Suprapubic skin (tissue), 4 donors: ENCODE results near the gene ARHGAP18. TPM values are rescaled to one million over a fixed set of nuclear protein-coding genes. Genes with fewer than 3 reads are reported as not detected.

Source experiments
- DNase-seq, 2 donors: peaks; one replicate each; pipeline ENCODE4 v3.0.0-alpha.2; 2019; ENCODE audit warnings: low spot score in 2 of 2
- H3K27ac ChIP-seq: fragments of 200-600 bp; sonication (generic); one replicate; pipeline ENCODE4 v1.5.1; 2019
- H3K27me3 ChIP-seq: fragments of 200-600 bp; sonication (generic); one replicate; pipeline ENCODE4 v1.5.1; 2019
- H3K36me3 ChIP-seq: fragments of 200-600 bp; sonication (generic); one replicate; pipeline ENCODE4 v1.5.1; 2019
- H3K4me1 ChIP-seq: fragments of 200-600 bp; sonication (generic); one replicate; pipeline ENCODE4 v1.5.1; 2019
- H3K4me3 ChIP-seq: fragments of 200-600 bp; sonication (generic); one replicate; pipeline ENCODE4 v1.5.1; 2019; ENCODE audit warnings: mild to moderate bottlenecking
- H3K9me3 ChIP-seq: fragments of 200-600 bp; sonication (generic); one replicate; pipeline ENCODE4 v1.5.1; 2019
- EP300 ChIP-seq: sonication (generic); formaldehyde crosslinking; IDR thresholded peaks from one replicate; pipeline ENCODE4 v1.6.1; 2017; ENCODE audit warnings: antibody characterized with exemption
- POLR2A ChIP-seq, 2 donors: fragments of 450-650 bp; IDR thresholded peaks; one replicate each; pipeline ENCODE4 v1.6.1; 2017; ENCODE audit warnings: antibody characterized with exemption in 2 of 2, mild to moderate bottlenecking in 2 of 2, moderate library complexity in 2 of 2
- POLR2AphosphoS5 ChIP-seq, 3 donors: sonication (generic); formaldehyde crosslinking; IDR thresholded peaks; one replicate each; pipeline ENCODE4 v1.6.1; 2017; ENCODE audit warnings: antibody characterized with exemption in 3 of 3
- WGBS: methylation state at CpG from one replicate; pipeline ENCODE4 v1.1.5; 2018; 5-methylcytosine and 5-hydroxymethylcytosine counted together
- total RNA-seq, 4 donors: library from RNA; depleted of rRNA; stranded (reverse); fragments of >200 nt; gene quantifications; one replicate each; pipeline ENCODE4 v1.1.0, GENCODE V29; 2016
- TF ChIP-seq, protein P1 (sequence below), 2 donors: fragments of 200-600 bp in 1 of 2; fragments of 450-650 bp in 1 of 2; sonication (generic) in 1 of 2; IDR thresholded peaks; one replicate each; pipeline ENCODE4 v1.5.1; 2016 to 2019; ENCODE audit warnings: antibody characterized with exemption in 2 of 2, mild to moderate bottlenecking in 1 of 2, moderate library complexity in 1 of 2

The ARHGAP18 gene
- total RNA-seq, 4 donors from 2014 or later = 7.1 to 14.2 (median 11.0) TPM

DNA sequence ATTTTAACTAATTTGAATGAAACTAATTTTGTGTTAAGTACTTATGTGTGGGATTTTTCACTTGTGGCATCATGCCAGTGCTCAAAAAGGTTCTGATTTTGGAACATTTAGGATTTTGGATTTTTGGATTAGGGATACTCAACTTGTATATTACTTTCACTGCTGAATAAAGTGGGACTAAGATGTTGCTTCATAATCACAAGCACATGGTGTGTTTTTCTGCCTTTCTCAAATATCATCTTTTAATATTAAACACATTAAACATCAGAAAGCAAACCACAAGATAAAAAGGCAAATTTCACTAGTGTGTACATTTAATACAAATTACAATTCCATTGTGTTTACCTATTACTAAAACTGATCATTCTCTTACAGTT lies 89.8 kb downstream of the ARHGAP18 start:
- Histone ChIP-seq H3K27ac (no peak overlapping the region), H3K9me3 (no peaks in the 10 kb centered on the region), H3K4me1 (no peaks in the 10 kb centered on the region), H3K27me3 (no peaks in the 10 kb centered on the region), H3K4me3 (no peak overlapping the region), H3K36me3 (no peaks in the 10 kb centered on the region)
- TF ChIP-seq, protein P1, sequence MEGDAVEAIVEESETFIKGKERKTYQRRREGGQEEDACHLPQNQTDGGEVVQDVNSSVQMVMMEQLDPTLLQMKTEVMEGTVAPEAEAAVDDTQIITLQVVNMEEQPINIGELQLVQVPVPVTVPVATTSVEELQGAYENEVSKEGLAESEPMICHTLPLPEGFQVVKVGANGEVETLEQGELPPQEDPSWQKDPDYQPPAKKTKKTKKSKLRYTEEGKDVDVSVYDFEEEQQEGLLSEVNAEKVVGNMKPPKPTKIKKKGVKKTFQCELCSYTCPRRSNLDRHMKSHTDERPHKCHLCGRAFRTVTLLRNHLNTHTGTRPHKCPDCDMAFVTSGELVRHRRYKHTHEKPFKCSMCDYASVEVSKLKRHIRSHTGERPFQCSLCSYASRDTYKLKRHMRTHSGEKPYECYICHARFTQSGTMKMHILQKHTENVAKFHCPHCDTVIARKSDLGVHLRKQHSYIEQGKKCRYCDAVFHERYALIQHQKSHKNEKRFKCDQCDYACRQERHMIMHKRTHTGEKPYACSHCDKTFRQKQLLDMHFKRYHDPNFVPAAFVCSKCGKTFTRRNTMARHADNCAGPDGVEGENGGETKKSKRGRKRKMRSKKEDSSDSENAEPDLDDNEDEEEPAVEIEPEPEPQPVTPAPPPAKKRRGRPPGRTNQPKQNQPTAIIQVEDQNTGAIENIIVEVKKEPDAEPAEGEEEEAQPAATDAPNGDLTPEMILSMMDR (IDR thresholded peaks at IDR 0.05) = no peak
- no peak for TF ChIP-seq EP300
- DNase-seq = no peak

DNA sequence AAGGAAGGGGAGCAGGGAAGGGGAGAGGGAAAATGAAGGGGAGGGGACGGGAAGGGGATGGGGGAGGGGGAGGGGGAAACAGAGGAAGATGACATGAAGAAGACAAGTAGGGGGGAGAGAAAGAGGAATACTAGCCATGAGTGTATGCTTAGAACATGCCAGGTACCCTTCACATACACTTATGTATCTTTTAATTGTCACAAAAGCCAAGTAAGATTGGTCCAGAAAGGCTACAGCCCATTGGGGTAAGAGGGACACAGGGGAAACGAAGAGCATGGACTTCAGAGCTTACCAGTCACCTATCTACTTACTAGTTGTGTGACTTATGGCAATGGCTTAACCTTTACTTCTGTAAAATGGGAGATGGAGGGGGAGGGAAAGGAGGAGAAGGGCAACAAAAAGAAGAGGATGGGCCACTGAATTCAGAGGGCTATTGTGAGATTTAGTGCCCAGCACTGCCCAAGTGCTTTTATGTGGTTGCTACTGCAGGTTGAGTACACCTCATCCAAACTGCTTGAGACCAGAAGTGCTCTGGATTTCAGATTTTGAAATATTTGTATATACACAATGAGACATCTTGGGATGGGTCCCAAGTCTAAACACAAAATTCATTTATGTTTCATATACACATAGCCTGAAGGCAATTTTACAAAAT lies 90.3 kb downstream of the ARHGAP18 start:
- 90% methylated on average over 2 of the region's 2 CpGs for WGBS
- H3K9me3 ChIP-seq = no peaks in the 10 kb centered on the region
- no peaks in the 10 kb centered on the region for H3K27me3 ChIP-seq
- no peaks in the 10 kb centered on the region for H3K4me1 ChIP-seq
- H3K36me3 ChIP-seq = no peaks in the 10 kb centered on the region
- H3K27ac ChIP-seq = no peak overlapping the region
- DNase-seq = no peak
- TF ChIP-seq, protein P1 (IDR thresholded peaks at IDR 0.05) = no peak
- TF ChIP-seq POLR2AphosphoS5 (IDR thresholded peaks at IDR 0.05) = no peak
- TF ChIP-seq POLR2A (IDR thresholded peaks at IDR 0.05) = no peak
- no peak for TF ChIP-seq EP300
- no peak overlapping the region for H3K4me3 ChIP-seq

DNA sequence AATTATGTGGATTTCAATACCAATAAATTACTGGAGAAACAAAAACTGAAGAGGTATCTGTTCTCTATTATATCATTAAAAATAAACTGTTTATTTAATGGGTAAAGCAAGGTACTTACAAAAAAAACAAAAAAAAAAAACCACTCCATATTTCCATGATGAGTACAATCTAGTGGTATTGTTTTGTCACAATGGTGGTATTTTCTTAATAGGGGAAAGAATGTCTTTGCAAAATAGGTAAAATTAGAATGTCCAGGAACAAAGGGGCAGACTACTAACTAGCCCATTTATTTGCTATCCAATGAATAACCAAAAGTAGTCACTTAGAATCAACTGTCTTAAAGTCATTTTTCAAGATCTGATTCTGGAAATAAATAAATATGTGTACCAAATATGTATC lies 92.0 kb downstream of the ARHGAP18 start:
- no peak overlapping the region for H3K27ac ChIP-seq
- no peaks in the 10 kb centered on the region for H3K27me3 ChIP-seq
- no peaks in the 10 kb centered on the region for H3K36me3 ChIP-seq
- DNase-seq = no peak
- H3K4me3 ChIP-seq = no peak overlapping the region
- no peaks in the 10 kb centered on the region for H3K9me3 ChIP-seq
- TF ChIP-seq EP300 (no peak), POLR2A (IDR thresholded peaks at IDR 0.05) (no peak), POLR2AphosphoS5 (IDR thresholded peaks at IDR 0.05) (no peak)
- TF ChIP-seq, protein P1 (IDR thresholded peaks at IDR 0.05) = no peak
- no peaks in the 10 kb centered on the region for H3K4me1 ChIP-seq

GRCh38 chr6:129615496-129615895 lies 94.5 kb downstream of the ARHGAP18 start:
- WGBS = 91% methylated on average over 3 of the region's 3 CpGs
- Histone ChIP-seq H3K27ac (no peak overlapping the region), H3K4me1 (no peaks in the 10 kb centered on the region), H3K36me3 (no peaks in the 10 kb centered on the region), H3K27me3 (no peaks in the 10 kb centered on the region), H3K9me3 (no peaks in the 10 kb centered on the region), H3K4me3 (no peak overlapping the region)
- TF ChIP-seq POLR2AphosphoS5 (IDR thresholded peaks at IDR 0.05) (no peak), EP300 (no peak)
- no peak for DNase-seq

GRCh38 chr6:129615020-129615419 lies 95.0 kb downstream of the ARHGAP18 start:
- Histone ChIP-seq H3K9me3 (no peaks in the 10 kb centered on the region), H3K27me3 (no peaks in the 10 kb centered on the region), H3K4me3 (no peak overlapping the region), H3K4me1 (no peaks in the 10 kb centered on the region), H3K27ac (no peak overlapping the region), H3K36me3 (peaks cover 4% of the 10 kb centered on the region)
- no peak for TF ChIP-seq POLR2A (IDR thresholded peaks at IDR 0.05)
- TF ChIP-seq, protein P1 (IDR thresholded peaks at IDR 0.05) = no peak
- TF ChIP-seq POLR2AphosphoS5 (IDR thresholded peaks at IDR 0.05) = no peak
- TF ChIP-seq EP300 = no peak
- no peak for DNase-seq
- 94% methylated on average over 1 of the region's 1 CpG for WGBS

- no peak overlapping the region for H3K27ac ChIP-seq
- no peaks in the 10 kb centered on the region for H3K27me3 ChIP-seq
- TF ChIP-seq POLR2AphosphoS5 (IDR thresholded peaks at IDR 0.05) (no peak), EP300 (no peak), POLR2A (IDR thresholded peaks at IDR 0.05) (no peak)
- TF ChIP-seq, protein P1 (IDR thresholded peaks at IDR 0.05) = no peak
- peaks cover 4% of the 10 kb centered on the region for H3K36me3 ChIP-seq
- peaks cover under 1% of the 10 kb centered on the region for H3K4me1 ChIP-seq
- no peak for DNase-seq
- H3K4me3 ChIP-seq = no peak overlapping the region
- 90% methylated on average over 3 of the region's 3 CpGs for WGBS
- no peaks in the 10 kb centered on the region for H3K9me3 ChIP-seq
Observed at GRCh38 chr6:129614464-129614863, 95.5 kb downstream of the ARHGAP18 start.
